Left ventricle myocardium inferior (tissue), 1 donor: ENCODE measurements around the gene RFTN1. TPM values are rescaled to one million over a fixed set of nuclear protein-coding genes. Genes with fewer than 3 reads are reported as not detected.

Source experiments
- DNase-seq: peaks from one replicate; pipeline ENCODE4 v3.0.0-alpha.2; 2020
- H3K27ac ChIP-seq: fragments of 200-600 bp; replicated peaks from 2 replicates; pipeline ENCODE4 v1.8.0; 2021
- H3K27me3 ChIP-seq: fragments of 200-600 bp; 2 replicates; pipeline ENCODE4 v1.8.0; 2021; ENCODE audit warnings: low read depth
- H3K36me3 ChIP-seq: fragments of 200-600 bp; 2 replicates; pipeline ENCODE4 v1.8.0; 2021
- H3K4me1 ChIP-seq: fragments of 200-600 bp; 2 replicates; pipeline ENCODE4 v1.8.0; 2021
- H3K4me3 ChIP-seq: fragments of 200-600 bp; 2 replicates; pipeline ENCODE4 v1.8.0; 2021; ENCODE audit warnings: mild to moderate bottlenecking, moderate library complexity
- H3K9me3 ChIP-seq: fragments of 200-600 bp; replicated peaks from 2 replicates; pipeline ENCODE4 v1.8.0; 2021
- CTCF ChIP-seq: fragments of 200-600 bp; IDR thresholded peaks from 2 replicates; pipeline ENCODE4 v1.8.0; 2021; ENCODE audit warnings: antibody characterized with exemption, mild to moderate bottlenecking, borderline replicate concordance
- intact Hi-C: fragments of 100-400 bp; cut with micrococcal nuclease; formaldehyde crosslinking; loops from one replicate; pipeline ENCODE4 v1.11.0; 2022
- total RNA-seq: library from RNA; stranded (reverse); fragmentation: NEBNext Ultra II Directional; extraction: Animal tissue kit (Norgen Biotek cat#: 25700); gene quantifications from one replicate; pipeline ENCODE4 v1.2.1, GENCODE V29; 2021
- donor health status: DM: no; HTN: yes; CAD: no; lungs with severe emphysema.

The RFTN1 gene
- total RNA-seq, 1 donor from 2014 or later = 22.9 TPM

- no peak for TF ChIP-seq CTCF
- H3K36me3 ChIP-seq = peaks cover 13% of the 10 kb centered on the region
- H3K27me3 ChIP-seq = no peaks in the 10 kb centered on the region
- no peak for DNase-seq
- intact Hi-C loops = no loop called here
- no peak overlapping the region for H3K27ac ChIP-seq
- peaks cover 49% of the 10 kb centered on the region for H3K4me1 ChIP-seq
- H3K4me3 ChIP-seq = no peak overlapping the region
- no peaks in the 10 kb centered on the region for H3K9me3 ChIP-seq
Measured at GRCh38 chr3:16380421-16380820, 133.1 kb downstream of the RFTN1 start.

- TF ChIP-seq CTCF = no peak
- peaks cover 13% of the 10 kb centered on the region for H3K36me3 ChIP-seq
- no peak overlapping the region for H3K27ac ChIP-seq
- no peak for DNase-seq
- no peak overlapping the region for H3K4me3 ChIP-seq
- H3K9me3 ChIP-seq = no peaks in the 10 kb centered on the region
- intact Hi-C loops = loop anchor here (10.0 kb wide), 1 partner anchor 135 kb away; the partner anchor contains the start of gene RFTN1
- H3K4me1 ChIP-seq = peaks cover 54% of the 10 kb centered on the region
- H3K27me3 ChIP-seq = no peaks in the 10 kb centered on the region
Measured at GRCh38 chr3:16379838-16380237, 133.7 kb downstream of the RFTN1 start.

GRCh38 chr3:16378920-16379319 is 134.6 kb downstream of the RFTN1 start:
- intact Hi-C loops = loop anchor here (10.0 kb wide), 1 partner anchor 136 kb away; the partner anchor contains the start of gene RFTN1
- TF ChIP-seq CTCF = no peak

GRCh38 chr3:16378415-16378814 is 135.1 kb downstream of the RFTN1 start:
- H3K36me3 ChIP-seq = peaks cover 13% of the 10 kb centered on the region
- H3K4me3 ChIP-seq = no peak overlapping the region
- no peaks in the 10 kb centered on the region for H3K27me3 ChIP-seq
- no peaks in the 10 kb centered on the region for H3K9me3 ChIP-seq
- no peak for DNase-seq
- peaks cover 69% of the 10 kb centered on the region for H3K4me1 ChIP-seq
- intact Hi-C loops = loop anchor here (10.0 kb wide), 1 partner anchor 136 kb away; the partner anchor contains the start of gene RFTN1
- TF ChIP-seq CTCF = no peak
- H3K27ac ChIP-seq = peak overlapping the region; percentile 86

More at GRCh38 chr3:16378920-16379319, 134.6 kb downstream of the RFTN1 start:
- Histone ChIP-seq H3K27ac (peak overlapping the region; percentile 86), H3K9me3 (no peaks in the 10 kb centered on the region), H3K36me3 (peaks cover 13% of the 10 kb centered on the region), H3K27me3 (no peaks in the 10 kb centered on the region), H3K4me1 (peaks cover 64% of the 10 kb centered on the region), H3K4me3 (no peak overlapping the region)
- DNase-seq = no peak

- H3K27ac ChIP-seq = peak overlapping the region; percentile 86
Measured at GRCh38 chr3:16377847-16378302, 135.6 kb downstream of the RFTN1 start.

More at GRCh38 chr3:16377847-16378302, 135.6 kb downstream of the RFTN1 start:
- H3K27me3 ChIP-seq = no peaks in the 10 kb centered on the region
- DNase-seq = no peak
- peaks cover 13% of the 10 kb centered on the region for H3K36me3 ChIP-seq
- peaks cover 72% of the 10 kb centered on the region for H3K4me1 ChIP-seq
- no peak overlapping the region for H3K4me3 ChIP-seq
- no peaks in the 10 kb centered on the region for H3K9me3 ChIP-seq
- TF ChIP-seq CTCF = peak; percentile 21
- intact Hi-C loops = loop anchor here (10.0 kb wide), 1 partner anchor 137 kb away; the partner anchor contains the start of gene RFTN1
